AG04449 (cell line): ENCODE data around the gene TRNP1.

ENCODE experiments used
- CTCF ChIA-PET: fragments of 350-600 bp; formaldehyde crosslinking; extraction: SDS; loops from one replicate; lab custom pipeline; 2021; ENCODE audit warnings: antibody characterized with exemption; lab: Yijun Ruan, JAX
- POLR2A ChIA-PET: fragments of 400-600, 350-600 bp; formaldehyde crosslinking; extraction: SDS; loops from one replicate; lab custom pipeline; 2020; ENCODE audit warnings: antibody characterized with exemption, inconsistent platforms; lab: Yijun Ruan, JAX
- DNase-seq: peaks from one replicate; pipeline ENCODE4 v3.0.0-alpha.2; 2010; ENCODE audit warnings: low read depth, low spot score
- H3K4me3 ChIP-seq: 2 replicates; pipeline ENCODE4 v1.5.1; 2011; ENCODE audit warnings: low read depth, mild to moderate bottlenecking, control low read depth, low read length
- TF ChIP-seq, protein P1 (sequence below): IDR thresholded peaks from one replicate; pipeline ENCODE4 v1.5.1; 2011; ENCODE audit warnings: mild to moderate bottlenecking, moderate library complexity, low read length, control low read depth, inconsistent platforms; ENCODE audit not compliant: insufficient read depth; ENCODE audit errors: missing control alignments

Gene TRNP1

GRCh38 chr1:26998429-26999300 is 5.2 kb downstream of the TRNP1 start:
- DNase-seq = no peak
- CTCF ChIA-PET = interaction anchor here (0.6 to 9.7 kb wide), 33 partner anchors 11 to 299 kb away, joined by 3 to 122 read pairs (median 4); partner anchors contain the start of genes GPATCH3 and TENT5B
- H3K4me3 ChIP-seq = no peak overlapping the region
- POLR2A ChIA-PET = interaction anchor here (1.9 kb wide), 1 partner anchor 13 kb away, joined by 8 read pairs; the partner anchor contains the start of gene TENT5B
- TF ChIP-seq, protein P1, sequence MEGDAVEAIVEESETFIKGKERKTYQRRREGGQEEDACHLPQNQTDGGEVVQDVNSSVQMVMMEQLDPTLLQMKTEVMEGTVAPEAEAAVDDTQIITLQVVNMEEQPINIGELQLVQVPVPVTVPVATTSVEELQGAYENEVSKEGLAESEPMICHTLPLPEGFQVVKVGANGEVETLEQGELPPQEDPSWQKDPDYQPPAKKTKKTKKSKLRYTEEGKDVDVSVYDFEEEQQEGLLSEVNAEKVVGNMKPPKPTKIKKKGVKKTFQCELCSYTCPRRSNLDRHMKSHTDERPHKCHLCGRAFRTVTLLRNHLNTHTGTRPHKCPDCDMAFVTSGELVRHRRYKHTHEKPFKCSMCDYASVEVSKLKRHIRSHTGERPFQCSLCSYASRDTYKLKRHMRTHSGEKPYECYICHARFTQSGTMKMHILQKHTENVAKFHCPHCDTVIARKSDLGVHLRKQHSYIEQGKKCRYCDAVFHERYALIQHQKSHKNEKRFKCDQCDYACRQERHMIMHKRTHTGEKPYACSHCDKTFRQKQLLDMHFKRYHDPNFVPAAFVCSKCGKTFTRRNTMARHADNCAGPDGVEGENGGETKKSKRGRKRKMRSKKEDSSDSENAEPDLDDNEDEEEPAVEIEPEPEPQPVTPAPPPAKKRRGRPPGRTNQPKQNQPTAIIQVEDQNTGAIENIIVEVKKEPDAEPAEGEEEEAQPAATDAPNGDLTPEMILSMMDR = no peak

GRCh38 chr1:26999440-26999987 is 6.0 kb downstream of the TRNP1 start:
- H3K4me3 ChIP-seq = no peak overlapping the region
- ChIA-PET CTCF (interaction anchor here (2.3 to 9.7 kb wide), 5 partner anchors 10 to 96 kb away, joined by 9 to 122 read pairs (median 69); partner anchors contain the start of gene TENT5B), POLR2A (interaction anchor here (1.0 to 3.1 kb wide), 2 partner anchors 9 to 13 kb away, joined by 4 to 11 read pairs; partner anchors contain the start of gene TENT5B)
- TF ChIP-seq, protein P1 = peak; percentile 22
- peak; percentile 96 for DNase-seq

- ChIA-PET CTCF (interaction anchor here (2.3 to 9.7 kb wide), 5 partner anchors 10 to 96 kb away, joined by 9 to 122 read pairs (median 69); partner anchors contain the start of gene TENT5B), POLR2A (interaction anchor here (1.0 to 3.1 kb wide), 2 partner anchors 8 to 12 kb away, joined by 4 to 11 read pairs; partner anchors contain the start of gene TENT5B)
- TF ChIP-seq, protein P1 = no peak
- H3K4me3 ChIP-seq = no peak overlapping the region
- DNase-seq = no peak
Measured at GRCh38 chr1:27000090-27000816, 6.8 kb downstream of the TRNP1 start.

GRCh38 chr1:27000817-27001460 is 7.4 kb downstream of the TRNP1 start:
- no peak overlapping the region for H3K4me3 ChIP-seq
- POLR2A ChIA-PET = interaction anchor here (0.6 to 3.1 kb wide), 2 partner anchors 12 to 1109 kb away, joined by 3 to 11 read pairs; partner anchors contain the start of gene TENT5B
- CTCF ChIA-PET = interaction anchor here (2.3 to 9.7 kb wide), 4 partner anchors 9 to 95 kb away, joined by 9 to 122 read pairs (median 95); partner anchors contain the start of gene TENT5B
- DNase-seq = peak; percentile 74
- TF ChIP-seq, protein P1 = no peak

GRCh38 chr1:27001570-27002360 is 8.3 kb downstream of the TRNP1 start:
- CTCF ChIA-PET = interaction anchor here (0.6 to 9.7 kb wide), 6 partner anchors 8 to 94 kb away, joined by 3 to 122 read pairs (median 39); partner anchors contain the start of gene TENT5B
- POLR2A ChIA-PET = interaction anchor here (0.6 to 3.1 kb wide), 2 partner anchors 11 to 1110 kb away, joined by 3 to 11 read pairs; partner anchors contain the start of gene TENT5B

More at GRCh38 chr1:27001570-27002360, 8.3 kb downstream of the TRNP1 start:
- no peak for DNase-seq
- no peak overlapping the region for H3K4me3 ChIP-seq
- TF ChIP-seq, protein P1 = no peak
